Stimulated activated CD4-positive, alpha-beta T cell treated with anti-CD3 and anti-CD28 coated beads, Interleukin-1b, Interleukin-23, amount 100 ng/mL, for 48 hours (primary cell): ENCODE measurements around the gene ZNF175.

Experiments
- DNase-seq: peaks from one replicate; pipeline ENCODE4 v3.0.0-alpha.2; 2020

Gene ZNF175

DNA sequence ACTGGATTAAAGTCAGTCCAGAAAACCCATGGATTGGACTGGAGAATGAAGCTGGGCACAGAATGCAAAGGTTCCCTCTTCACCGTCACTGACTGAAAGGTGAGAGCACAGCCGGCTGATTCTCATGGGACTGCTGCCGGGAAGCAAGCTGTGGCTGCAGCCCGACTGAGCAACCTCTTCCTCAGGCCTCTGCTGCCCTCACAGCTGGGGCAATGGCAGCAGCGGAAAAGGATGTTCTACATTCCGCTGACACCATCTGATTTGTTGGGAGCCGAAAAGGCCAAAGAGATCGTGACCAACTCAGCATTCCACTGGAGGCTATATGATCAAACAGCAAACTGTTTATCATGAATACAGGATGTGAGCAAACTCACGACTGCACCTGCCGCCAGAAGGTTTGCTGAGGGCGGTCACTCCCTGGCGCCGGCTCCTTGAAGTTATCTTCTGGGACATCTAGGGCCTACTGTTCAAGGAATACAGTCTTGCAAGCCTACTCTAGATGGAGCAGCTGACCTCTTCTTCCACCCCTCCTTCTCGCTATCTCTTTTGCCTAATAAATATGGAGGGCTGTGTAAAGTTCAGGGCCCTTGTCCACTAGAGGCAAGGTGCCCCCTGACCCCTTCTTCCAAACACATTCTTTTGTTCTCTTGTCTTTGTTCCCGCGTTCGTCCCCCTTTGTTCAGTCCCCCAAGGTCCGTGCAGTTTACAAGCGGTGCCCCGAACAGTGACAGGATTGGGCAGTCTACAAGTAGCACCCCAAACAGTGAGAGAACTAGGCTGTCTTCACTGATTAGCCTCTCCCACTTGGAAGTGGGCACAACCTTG lies 20.0 kb upstream of the ZNF175 start:
- no peak for DNase-seq

DNA sequence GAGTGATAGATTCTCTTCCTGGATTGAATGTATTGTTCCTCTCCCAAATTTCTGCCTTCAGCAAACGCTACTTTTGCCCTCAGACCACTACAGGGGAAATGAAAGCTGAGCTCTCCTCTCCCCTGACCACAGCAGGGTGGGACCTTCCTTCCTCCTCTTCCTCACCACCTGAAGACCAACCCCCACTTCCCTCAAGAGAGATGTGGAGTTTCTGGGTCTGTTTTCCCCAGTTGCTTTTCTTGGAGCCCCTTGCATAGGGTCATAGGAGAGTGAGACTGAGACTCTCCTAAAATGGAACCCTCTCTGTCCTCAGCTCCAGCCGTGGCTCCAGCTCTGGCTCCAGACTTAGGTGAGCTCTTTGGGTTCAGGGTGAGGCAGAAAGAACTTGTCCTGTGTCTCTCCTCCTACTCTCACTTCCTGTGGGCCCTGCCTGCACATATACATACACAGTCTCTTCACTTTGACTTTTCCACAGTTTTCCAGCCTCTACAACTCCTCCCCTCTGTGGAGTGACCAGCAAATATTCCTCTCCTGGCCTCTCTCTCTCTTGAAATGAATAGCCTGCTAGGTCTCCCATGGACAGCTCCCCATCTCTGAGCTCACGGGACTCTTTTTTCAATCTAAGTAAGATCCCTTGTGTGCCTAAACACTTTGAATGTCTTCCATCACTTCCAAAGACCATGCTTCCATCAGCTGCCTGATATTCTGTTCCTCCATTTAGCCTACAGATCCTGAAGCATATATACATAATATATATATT lies 19.2 kb upstream of the ZNF175 start:
- DNase-seq, result no peak

DNA sequence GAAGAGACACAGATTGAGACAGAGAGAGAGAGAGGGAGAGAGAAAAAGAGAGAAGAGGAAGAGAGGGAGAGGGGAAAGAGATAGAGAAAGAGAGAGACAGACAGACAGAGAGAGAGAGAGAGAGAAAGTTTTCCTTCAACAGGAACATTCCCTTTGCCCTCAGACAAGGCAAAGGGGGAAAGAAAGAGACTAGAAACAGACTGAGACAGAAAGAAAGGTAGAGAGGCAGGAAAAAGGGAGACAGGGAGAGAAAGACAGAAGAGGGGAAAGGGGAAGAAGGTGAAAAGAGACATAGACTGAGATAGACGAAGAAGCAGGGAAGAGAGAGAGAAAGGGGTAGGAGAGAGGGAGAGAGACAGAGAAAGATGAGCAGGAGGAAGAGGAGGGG lies 18.5 kb upstream of the ZNF175 start:
- DNase-seq, result no peak

GRCh38 chr19:51552996-51553725 lies 17.9 kb upstream of the ZNF175 start:
- peak; percentile 49 for DNase-seq

DNA sequence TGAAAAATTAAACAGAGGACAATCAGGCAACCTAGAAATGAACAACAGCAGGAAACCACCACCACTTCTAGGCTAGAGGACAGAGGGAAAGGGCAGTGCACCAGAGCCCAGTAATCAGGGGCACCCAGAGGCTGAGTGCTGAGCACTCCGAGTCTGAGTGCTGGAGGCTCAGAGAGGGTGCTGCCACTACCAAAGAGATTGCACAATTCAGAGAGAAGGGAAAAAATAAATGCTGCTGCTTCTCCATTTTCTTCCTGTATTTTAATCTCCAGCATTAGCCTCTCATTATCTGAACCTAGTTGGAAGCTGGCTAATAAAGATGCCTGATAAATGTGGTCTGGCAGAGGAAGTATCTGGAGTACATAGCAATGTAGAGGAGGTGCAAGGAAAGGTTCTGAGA lies 11.8 kb upstream of the ZNF175 start:
- no peak for DNase-seq

GRCh38 chr19:51560339-51560738 lies 10.7 kb upstream of the ZNF175 start:
- no peak for DNase-seq

DNA sequence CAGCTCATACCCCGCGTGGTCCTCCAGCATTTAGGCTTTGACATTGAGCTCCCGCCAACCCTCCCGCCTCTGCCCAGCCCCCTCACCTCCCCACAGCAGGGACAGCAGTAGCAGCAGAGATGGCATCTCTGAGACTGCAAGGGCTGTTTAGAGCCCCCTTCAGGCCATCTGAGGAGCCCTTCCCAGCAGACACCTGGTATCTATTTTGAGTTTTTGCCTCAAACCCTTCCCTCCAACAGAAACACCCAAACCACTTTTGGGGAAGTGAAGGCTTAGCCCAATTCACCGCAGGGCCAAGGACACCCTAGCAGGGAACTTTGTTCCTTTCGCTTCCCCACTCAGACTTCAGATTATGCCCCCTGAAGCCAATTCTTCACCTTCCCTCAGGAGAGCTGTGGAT lies 6.3 kb upstream of the ZNF175 start:
- no peak for DNase-seq

DNA sequence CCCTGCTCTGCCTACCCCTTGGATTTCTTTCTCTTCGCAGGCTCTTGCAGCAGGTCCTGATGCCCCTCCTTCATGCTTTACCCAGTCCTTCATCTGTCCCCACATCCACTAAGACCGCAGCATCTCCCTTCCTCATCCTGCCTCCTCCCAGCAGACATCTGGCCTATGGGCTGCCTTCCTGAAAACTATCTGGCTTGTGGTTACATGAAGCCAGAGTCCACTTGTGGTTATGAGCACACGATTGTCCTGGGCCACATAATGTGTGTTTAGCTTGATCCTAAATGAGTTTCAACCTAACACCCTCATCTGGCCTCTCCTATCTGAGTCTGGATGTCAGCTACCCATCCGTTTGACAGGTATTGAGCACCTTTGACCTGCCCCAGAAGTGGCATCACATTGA lies 5.5 kb upstream of the ZNF175 start:
- no peak for DNase-seq

- DNase-seq, result no peak
These were observed 4.5 kb upstream of the ZNF175 start for GRCh38 chr19:51566489-51567100.

DNA sequence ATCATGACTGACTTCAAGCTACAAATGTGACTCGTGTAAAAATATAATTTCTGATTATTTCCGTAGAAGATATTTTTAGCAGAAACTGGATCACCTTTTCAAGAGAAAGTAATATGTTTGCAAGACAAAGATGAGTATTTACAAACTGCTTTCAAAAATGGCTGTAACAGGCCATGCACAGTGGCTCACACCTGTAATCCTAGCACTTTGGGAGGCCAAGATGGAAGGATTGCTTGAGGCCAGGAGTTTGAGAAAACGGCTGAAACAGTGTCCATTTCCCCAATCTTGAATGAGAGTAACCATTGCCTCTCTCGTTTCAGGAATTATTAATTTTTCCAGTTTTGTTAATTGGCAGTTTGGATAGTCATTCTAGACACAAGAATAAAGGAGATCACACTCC lies 3.5 kb upstream of the ZNF175 start:
- DNase-seq, result no peak

- no peak for DNase-seq
These were observed 2.6 kb upstream of the ZNF175 start for GRCh38 chr19:51568456-51568855.

DNA sequence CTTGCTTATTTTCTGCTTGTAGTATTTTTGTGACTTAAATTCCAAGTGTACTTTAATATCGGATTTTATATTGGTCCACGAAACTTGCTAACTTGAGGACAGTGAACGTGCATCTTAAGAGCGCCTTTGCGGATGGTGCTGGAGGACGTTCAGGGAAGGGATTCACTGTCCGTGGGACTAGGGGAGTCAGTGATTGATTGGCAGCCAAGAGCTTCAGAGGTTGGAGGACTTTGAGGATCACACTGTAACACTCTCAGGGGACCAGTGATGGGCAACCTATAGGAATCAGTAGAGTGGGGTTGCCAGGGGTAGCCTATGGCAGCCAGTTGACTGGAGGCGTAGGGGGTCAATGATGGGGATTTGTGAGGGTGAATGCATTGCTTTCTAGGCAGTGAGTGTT lies 516 bp downstream of the ZNF175 start:
- DNase-seq, result no peak

GRCh38 chr19:51572410-51572809 lies 1.3 kb downstream of the ZNF175 start:
- no peak for DNase-seq

DNA sequence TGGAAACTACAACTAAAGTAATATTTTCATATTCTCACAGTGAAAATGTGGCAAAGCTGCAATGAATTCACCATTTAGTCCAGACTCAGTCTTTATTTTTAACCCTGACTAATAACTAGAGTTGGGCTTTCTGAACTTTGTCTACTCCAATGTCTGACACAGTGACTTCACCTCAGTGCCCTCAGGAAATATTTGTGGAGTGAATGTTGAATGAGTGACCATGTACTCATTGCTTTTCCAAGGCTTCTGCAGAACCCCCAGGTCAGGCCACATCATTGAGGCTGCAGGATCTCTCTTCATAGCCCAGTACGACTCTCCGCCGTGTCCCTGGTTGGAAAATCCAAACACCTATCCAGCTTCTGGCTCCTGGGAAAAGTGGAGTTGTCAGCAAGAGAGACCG lies 1.8 kb downstream of the ZNF175 start:
- DNase-seq, result no peak

DNA sequence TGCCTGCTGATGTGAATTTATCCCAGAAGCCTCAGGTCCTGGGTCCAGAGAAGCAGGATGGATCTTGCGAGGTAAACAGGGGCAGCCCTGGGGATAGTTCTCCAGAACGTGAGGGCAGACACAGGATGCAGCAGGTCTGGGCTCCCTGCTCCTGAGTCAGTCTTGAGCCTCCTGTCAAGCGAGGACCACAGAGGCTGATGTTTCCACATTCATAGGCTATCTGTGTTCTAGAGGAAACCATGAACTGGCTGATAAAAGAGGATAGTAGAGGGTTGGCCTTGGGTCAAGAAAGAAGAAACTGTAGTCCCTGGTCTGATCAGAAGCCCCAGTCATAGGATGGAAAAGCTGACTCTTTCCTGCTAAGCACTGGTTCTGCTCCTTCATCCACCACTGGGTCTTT lies 2.2 kb downstream of the ZNF175 start:
- no peak for DNase-seq

DNA sequence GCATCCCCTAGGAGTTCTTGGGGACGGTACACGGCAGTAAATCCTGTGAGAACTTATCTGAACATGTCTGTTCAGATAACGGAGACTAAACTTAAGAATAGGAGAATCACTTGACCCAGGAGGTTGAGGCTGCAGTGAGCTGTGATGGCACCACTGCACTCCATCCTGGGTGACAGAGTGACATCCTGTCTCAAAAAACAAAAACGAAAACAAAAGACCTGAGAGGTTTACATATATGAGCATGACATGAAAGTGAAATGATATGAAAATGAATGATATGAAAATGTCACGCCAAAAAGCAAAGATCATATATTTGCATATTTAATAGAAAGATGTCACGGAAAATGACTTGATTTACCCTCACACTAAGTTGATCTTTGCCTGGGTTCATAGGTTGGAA lies 5.8 kb downstream of the ZNF175 start:
- DNase-seq, result no peak

- no peak for DNase-seq
These were observed 15.1 kb downstream of the ZNF175 start for GRCh38 chr19:51586103-51586728.

DNA sequence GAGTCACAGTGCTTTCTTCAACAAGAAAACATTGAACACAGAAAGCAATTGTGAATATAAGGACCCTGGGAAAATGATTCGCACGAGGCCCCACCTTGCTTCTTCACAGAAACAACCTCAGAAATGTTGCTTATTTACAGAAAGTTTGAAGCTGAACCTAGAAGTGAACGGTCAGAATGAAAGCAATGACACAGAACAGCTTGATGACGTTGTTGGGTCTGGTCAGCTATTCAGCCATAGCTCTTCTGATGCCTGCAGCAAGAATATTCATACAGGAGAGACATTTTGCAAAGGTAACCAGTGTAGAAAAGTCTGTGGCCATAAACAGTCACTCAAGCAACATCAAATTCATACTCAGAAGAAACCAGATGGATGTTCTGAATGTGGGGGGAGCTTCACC lies 15.7 kb downstream of the ZNF175 start:
- DNase-seq, result no peak

DNA sequence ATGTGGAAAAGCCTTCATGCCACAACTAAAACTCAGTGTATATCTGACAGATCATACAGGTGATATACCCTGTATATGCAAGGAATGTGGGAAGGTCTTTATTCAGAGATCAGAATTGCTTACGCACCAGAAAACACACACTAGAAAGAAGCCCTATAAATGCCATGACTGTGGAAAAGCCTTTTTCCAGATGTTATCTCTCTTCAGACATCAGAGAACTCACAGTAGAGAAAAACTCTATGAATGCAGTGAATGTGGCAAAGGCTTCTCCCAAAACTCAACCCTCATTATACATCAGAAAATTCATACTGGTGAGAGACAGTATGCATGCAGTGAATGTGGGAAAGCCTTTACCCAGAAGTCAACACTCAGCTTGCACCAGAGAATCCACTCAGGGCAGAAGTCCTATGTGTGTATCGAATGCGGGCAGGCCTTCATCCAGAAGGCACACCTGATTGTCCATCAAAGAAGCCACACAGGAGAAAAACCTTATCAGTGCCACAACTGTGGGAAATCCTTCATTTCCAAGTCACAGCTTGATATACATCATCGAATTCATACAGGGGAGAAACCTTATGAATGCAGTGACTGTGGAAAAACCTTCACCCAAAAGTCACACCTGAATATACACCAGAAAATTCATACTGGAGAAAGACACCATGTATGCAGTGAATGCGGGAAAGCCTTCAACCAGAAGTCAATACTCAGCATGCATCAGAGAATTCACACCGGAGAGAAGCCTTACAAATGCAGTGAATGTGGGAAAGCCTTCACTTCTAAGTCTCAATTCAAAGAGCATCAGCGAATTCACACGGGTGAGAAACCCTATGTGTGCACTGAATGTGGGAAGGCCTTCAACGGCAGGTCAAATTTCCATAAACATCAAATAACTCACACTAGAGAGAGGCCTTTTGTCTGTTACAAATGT lies 16.4 kb downstream of the ZNF175 start:
- no peak for DNase-seq

DNA sequence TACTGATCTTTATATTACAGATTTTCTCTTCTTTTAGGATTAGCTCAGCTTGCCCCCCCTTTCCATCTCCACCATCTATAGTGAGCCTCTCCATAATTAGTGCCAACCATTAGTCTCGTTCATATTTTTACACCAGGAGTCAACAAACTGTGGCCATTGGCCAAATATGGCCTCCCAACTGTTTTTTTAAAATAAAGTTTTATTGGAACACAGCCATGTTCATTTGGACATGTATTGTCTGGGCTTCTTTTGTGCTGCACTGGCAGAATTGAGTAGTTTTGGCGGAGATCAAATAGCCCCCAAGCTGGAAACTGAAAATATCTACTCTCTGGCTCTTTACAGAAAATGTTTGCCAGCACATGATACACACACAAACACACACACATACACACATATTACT lies 18.4 kb downstream of the ZNF175 start:
- no peak for DNase-seq

DNA sequence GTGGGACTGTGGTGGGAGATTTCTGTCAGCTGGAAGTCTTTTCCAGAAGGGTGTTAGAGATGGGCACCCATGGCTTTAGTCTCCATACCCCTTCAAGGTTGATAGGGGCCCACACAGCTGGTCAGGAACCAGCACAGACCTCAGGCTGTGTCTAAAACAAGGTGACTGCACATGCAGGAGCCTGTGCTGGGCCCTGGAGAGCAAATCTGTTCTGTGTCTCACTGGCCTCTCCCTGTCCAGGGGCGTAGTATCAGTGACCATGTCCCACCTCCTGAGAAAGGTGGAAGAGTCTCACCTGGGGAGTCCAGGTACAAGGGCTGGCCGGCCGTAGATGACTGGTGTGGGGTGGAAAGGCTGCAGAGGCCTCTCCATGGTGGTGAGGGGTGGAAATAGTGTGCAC lies 19.4 kb downstream of the ZNF175 start:
- DNase-seq, result no peak

DNA sequence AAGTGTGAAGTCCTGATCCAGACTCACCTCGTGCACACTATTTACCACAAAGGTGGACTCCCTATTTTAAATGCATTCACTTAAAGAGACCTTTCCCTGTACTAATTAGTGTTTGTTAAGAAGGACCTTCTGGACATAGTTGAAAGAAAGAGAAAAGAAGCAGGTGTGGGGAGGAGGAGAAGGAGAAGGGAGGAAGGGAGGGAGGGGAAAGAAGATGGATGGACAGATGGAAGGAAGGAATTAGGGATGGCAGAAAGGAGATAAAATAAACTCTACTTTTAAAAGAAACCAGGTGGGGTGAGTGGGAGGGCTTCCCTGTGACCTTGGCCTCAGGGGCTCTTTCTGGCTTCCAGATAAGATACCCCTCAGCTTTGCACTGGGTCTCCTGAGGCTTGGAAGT lies 21.4 kb downstream of the ZNF175 start:
- no peak for DNase-seq
